AG04450 (cell line): ENCODE results near the gene CD1B. TPM values are rescaled to one million over a fixed set of nuclear protein-coding genes. Genes with fewer than 3 reads are reported as not detected.
"Not testable (repeated sequence)": the region's sequence is repeated elsewhere in the genome, so short reads cannot be mapped to it uniquely, and the experiment has no call there.

Source experiments
- CTCF ChIA-PET: fragments of 300-600, 350-600 bp; formaldehyde crosslinking; extraction: SDS; loops from one replicate; lab custom pipeline; 2022; ENCODE audit warnings: antibody characterized with exemption, inconsistent platforms; lab: Charles Lee
- POLR2A ChIA-PET: fragments of 350-600 bp; formaldehyde crosslinking; extraction: SDS; loops from one replicate; lab custom pipeline; 2021; ENCODE audit warnings: antibody characterized with exemption, inconsistent platforms; lab: Yijun Ruan, JAX
- DNase-seq: peaks from one replicate; pipeline ENCODE4 v3.0.0-alpha.2; 2011; ENCODE audit warnings: low read depth, low spot score
- H3K27ac ChIP-seq: one replicate; pipeline ENCODE4 v1.5.1; 2012; ENCODE audit warnings: low read depth, low read length, control low read depth
- H3K27me3 ChIP-seq: one replicate; pipeline ENCODE4 v1.6.0; 2012; ENCODE audit warnings: low read length; ENCODE audit not compliant: control insufficient read depth, insufficient read depth
- H3K4me3 ChIP-seq: 2 replicates; pipeline ENCODE4 v1.5.1; 2011; ENCODE audit warnings: mild to moderate bottlenecking, low read depth, low read length, control low read depth
- H3K9me3 ChIP-seq: 2 replicates; pipeline ENCODE4 v1.5.1; 2012; ENCODE audit warnings: low read length; ENCODE audit not compliant: control insufficient read depth, insufficient read depth
- CTCF ChIP-seq: IDR thresholded peaks from 2 replicates; pipeline ENCODE4 v1.5.1; 2011; ENCODE audit warnings: low read depth, low read length, control low read depth, inconsistent platforms
- polyA minus RNA-seq: library from RNA; depleted of rRNA, polyadenylated mRNA; stranded (reverse); fragments of >200 nt; gene quantifications from 2 replicates; pipeline ENCODE4 v1.2.3, GENCODE V29; 2011; rRNA and poly(A)+ RNA removed
- polyA plus RNA-seq: library from polyadenylated mRNA; depleted of rRNA; stranded (reverse); fragments of >200 nt; gene quantifications from 2 replicates; pipeline ENCODE4 v1.2.3, GENCODE V29; 2011; rRNA removed

CD1B gene
- polyA plus RNA-seq: not detected in 2 replicates
- not detected in 2 replicates for polyA minus RNA-seq

DNA sequence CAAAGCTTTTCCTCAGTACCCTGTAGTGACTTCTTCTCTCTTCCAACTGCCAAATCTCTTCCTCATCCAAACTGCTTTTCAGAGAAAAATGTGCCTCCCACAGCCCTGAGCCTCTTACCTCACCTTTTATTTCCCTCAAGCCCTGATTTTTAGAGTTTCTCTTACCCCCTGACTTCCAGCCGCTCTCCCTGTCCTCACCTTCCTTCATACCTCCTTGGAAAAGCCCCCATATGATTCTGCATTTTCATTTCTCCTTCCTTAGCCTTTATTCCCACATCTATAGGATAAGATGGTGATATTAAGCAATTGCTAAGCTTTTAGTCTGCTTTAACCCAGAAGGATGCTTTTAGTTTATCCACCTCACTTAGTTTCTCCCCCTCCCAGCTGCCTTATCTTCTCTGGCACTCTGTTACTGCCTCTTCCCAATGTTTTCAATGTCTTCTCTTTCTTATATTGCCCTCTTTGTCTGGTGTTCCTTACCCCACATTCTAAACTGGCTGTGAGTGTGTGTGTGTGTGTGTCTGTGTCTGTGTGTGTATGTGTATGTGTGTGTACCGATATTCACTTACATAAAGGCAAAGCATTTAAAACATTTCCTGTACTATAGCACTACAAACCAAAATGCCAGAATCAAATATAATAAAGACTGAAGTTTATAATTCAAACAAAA lies at the start of gene CD1B:
Gene CD1B (minus strand): TSS at position 51 of the 670 bp plus-strand sequence. CDS start 108 bp downstream, outside the sequence.
- POLR2A ChIA-PET: no interaction called here
- no peaks in the 10 kb centered on the region for H3K27me3 ChIP-seq
- no peak within 1 kb of the TSS for H3K27ac ChIP-seq
- CTCF ChIA-PET: no interaction called here
- no peak for TF ChIP-seq CTCF
- DNase-seq: no peak
- H3K4me3 ChIP-seq: no peak within 1 kb of the TSS
- H3K9me3 ChIP-seq: no peaks in the 10 kb centered on the region; the same call in 1 of the 2 replicates

- H3K27me3 ChIP-seq: no peaks in the 10 kb centered on the region
- H3K4me3 ChIP-seq: no peak overlapping the region
- no peak for DNase-seq
- POLR2A ChIA-PET: no interaction called here
- no peak for TF ChIP-seq CTCF
- H3K9me3 ChIP-seq: peaks cover 9% of the 10 kb centered on the region
- no peak overlapping the region for H3K27ac ChIP-seq
- CTCF ChIA-PET: no interaction called here
Measured at GRCh38 chr1:158374860-158375259, 43.5 kb upstream of the CD1B start.

DNA sequence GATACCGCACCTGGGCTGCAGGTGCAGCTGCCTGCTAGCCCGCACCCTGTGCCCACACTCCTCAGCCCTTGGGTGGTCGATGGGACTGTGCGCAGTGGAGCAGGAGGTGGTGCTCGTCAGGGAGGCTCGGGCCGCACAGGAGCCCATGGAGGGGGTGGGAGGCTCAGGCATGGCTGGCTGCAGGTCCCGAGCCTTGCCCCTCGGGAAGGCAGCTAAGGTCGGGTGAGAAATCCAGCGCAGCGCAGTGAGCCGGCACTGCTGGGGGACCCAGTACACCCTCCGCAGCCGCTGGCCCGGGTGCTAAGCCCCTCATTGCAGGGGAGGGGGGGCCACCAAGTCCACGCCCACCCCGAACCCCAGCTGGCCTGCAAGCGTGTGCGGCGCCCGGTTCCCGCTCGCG lies 42.8 kb upstream of the CD1B start:
- H3K27me3 ChIP-seq, CTCF ChIA-PET, H3K9me3 ChIP-seq, POLR2A ChIA-PET, H3K4me3 ChIP-seq, DNase-seq, H3K27ac ChIP-seq: not testable (repeated sequence)

- H3K4me3 ChIP-seq: no peak overlapping the region
- ChIA-PET POLR2A (no interaction called here), CTCF (no interaction called here)
- H3K9me3 ChIP-seq: peaks cover 9% of the 10 kb centered on the region
- no peak for TF ChIP-seq CTCF
- no peak overlapping the region for H3K27ac ChIP-seq
- DNase-seq: no peak
- H3K27me3 ChIP-seq: no peaks in the 10 kb centered on the region
Measured at GRCh38 chr1:158371188-158371953, 40.0 kb upstream of the CD1B start.

- no peak for TF ChIP-seq CTCF
Measured at GRCh38 chr1:158366783-158367182, 35.5 kb upstream of the CD1B start.

More at GRCh38 chr1:158366783-158367182, 35.5 kb upstream of the CD1B start:
- DNase-seq: no peak
- ChIA-PET CTCF (no interaction called here), POLR2A (no interaction called here)
- H3K9me3 ChIP-seq: peaks cover 3% of the 10 kb centered on the region; the same call in 1 of the 2 replicates
- H3K27me3 ChIP-seq: no peaks in the 10 kb centered on the region
- no peak overlapping the region for H3K27ac ChIP-seq
- no peak overlapping the region for H3K4me3 ChIP-seq
